K562 (cell line): ENCODE data around the gene AGPAT4. TPM values are rescaled to one million over a fixed set of nuclear protein-coding genes. Genes with fewer than 3 reads are reported as not detected.

Experiments
- ATAC-seq: fragments of 200-7000 bp; cut with Tn5 transposase; 3 replicates; pipeline ENCODE4 v1.9.1; 2020; ENCODE audit warnings: moderate library complexity
- BruUV-seq: library from RNA; stranded (reverse); fragments of 400-500 nt; replicated peaks from 2 replicates; lab custom pipeline; 2021; lab: Mats Ljungman, UMichigan
- CTCF ChIA-PET: fragments of 300-600 bp; formaldehyde crosslinking; extraction: SDS; loops from one replicate; lab custom pipeline; 2021; ENCODE audit warnings: low intra/inter-chr PET ratio; lab: Yijun Ruan, JAX
- POLR2A ChIA-PET: fragments of 300-600, 350-650 bp; sonication (Branson Sonifier 250); formaldehyde crosslinking; extraction: SDS; loops from one replicate; lab custom pipeline; 2021; ENCODE audit warnings: antibody characterized with exemption, inconsistent platforms; lab: Yijun Ruan, JAX
- DNase-seq, 4 experiments: peaks; one replicate each; pipeline versions ENCODE4 v3.0.0 to v3.0.0-alpha.2; 2011 to 2018; ENCODE audit warnings: low spot score in 3 of 4, mixed read lengths in 3 of 4; ENCODE audit errors: extremely low read depth in 1 of 4
- FAIRE-seq: peaks from 2 replicates; lab custom pipeline; 2011; peaks lifted over from hg19 to GRCh38; lab: Jason Lieb, UNC
- H2AFZ ChIP-seq: 2 replicates; pipeline ENCODE4 v1.6.0; 2011; ENCODE audit warnings: low read depth, low read length, control low read depth, inconsistent platforms
- H3K27ac ChIP-seq: fragments of 200-600 bp; 3 replicates; pipeline ENCODE4 v1.8.0; 2011; ENCODE audit warnings: low read depth, mild to moderate bottlenecking, control low read depth, inconsistent platforms, low read length, moderate library complexity, mixed read lengths; ENCODE audit errors: extremely low read depth
- H3K27me3 ChIP-seq, 2 experiments: fragments of 300-600 bp in 1 of 2; 2 replicates in 1 of 2; 3 replicates in 1 of 2; pipeline versions ENCODE4 v1.6.0 to v1.8.0; 2011; ENCODE audit warnings: inconsistent platforms in 2 of 2, low read length in 2 of 2, mild to moderate bottlenecking in 1 of 2, mixed read lengths in 1 of 2, moderate library complexity in 1 of 2; ENCODE audit not compliant: control insufficient read depth in 2 of 2, insufficient read depth in 2 of 2
- H3K36me3 ChIP-seq: fragments of 300-600 bp; 3 replicates; pipeline ENCODE4 v1.8.0; 2011; ENCODE audit warnings: mild to moderate bottlenecking, low read length, inconsistent platforms; ENCODE audit not compliant: control insufficient read depth, insufficient read depth
- H3K4me1 ChIP-seq, 2 experiments: fragments of 200-600 bp in 1 of 2; replicated peaks in 1 of 2; 2 replicates in 1 of 2; 3 replicates in 1 of 2; pipeline versions ENCODE4 v1.5.1 to v1.8.0; 2011; ENCODE audit warnings: inconsistent platforms in 2 of 2, low read length in 2 of 2, mild to moderate bottlenecking in 1 of 2, mixed read lengths in 1 of 2, moderate library complexity in 1 of 2; ENCODE audit not compliant: control insufficient read depth in 2 of 2, insufficient read depth in 2 of 2
- H3K4me2 ChIP-seq: 2 replicates; pipeline ENCODE4 v1.6.1; 2011; ENCODE audit warnings: low read length, control low read depth, inconsistent platforms, mixed read lengths; ENCODE audit not compliant: insufficient read depth
- H3K4me3 ChIP-seq: fragments of 200-600 bp; sonication (generic), shearing (Covaris generic); 2 replicates; pipeline ENCODE4 v1.5.1; 2016; ENCODE audit warnings: control low read depth, inconsistent platforms
- H3K79me2 ChIP-seq: fragments of 200-600 bp; 3 replicates; pipeline ENCODE4 v1.8.0; 2011; ENCODE audit warnings: low read length, inconsistent platforms; ENCODE audit not compliant: control insufficient read depth, insufficient read depth
- H3K9ac ChIP-seq, 2 experiments: 2 replicates each; pipeline versions ENCODE4 v1.6.0 to v1.6.1; 2011; ENCODE audit warnings: low read depth in 2 of 2, low read length in 2 of 2, control low read depth in 1 of 2, inconsistent platforms in 1 of 2, mild to moderate bottlenecking in 1 of 2, mixed read lengths in 1 of 2; ENCODE audit not compliant: insufficient read depth in 1 of 2
- H3K9me1 ChIP-seq: one replicate; pipeline ENCODE4 v1.6.0; 2011; ENCODE audit warnings: inconsistent platforms, mild to moderate bottlenecking, low read length, moderate library complexity; ENCODE audit not compliant: control insufficient read depth, insufficient read depth
- H3K9me3 ChIP-seq: replicated peaks from 2 replicates; pipeline ENCODE4 v1.5.1; 2011; ENCODE audit warnings: low read depth, low read length, inconsistent platforms; ENCODE audit not compliant: control insufficient read depth, insufficient read depth
- H4K20me1 ChIP-seq: replicated peaks from 2 replicates; pipeline ENCODE4 v1.6.1; 2011; ENCODE audit warnings: low read length, inconsistent platforms, mixed read lengths; ENCODE audit not compliant: control insufficient read depth, insufficient read depth
- CTBP1 ChIP-seq: fragments of 450-650 bp; IDR thresholded peaks from 2 replicates; pipeline ENCODE4 v1.6.1; 2016; ENCODE audit warnings: borderline replicate concordance
- EGR1 ChIP-seq: fragments of 450-650 bp; conservative IDR thresholded peaks from 2 replicates; pipeline ENCODE4 v1.6.1; 2017; ENCODE audit warnings: mild to moderate bottlenecking
- GATA2 ChIP-seq: sonication (generic); formaldehyde crosslinking; IDR thresholded peaks from 2 replicates; pipeline ENCODE4 v1.4.0; 2020; ENCODE audit warnings: mild to moderate bottlenecking, missing genetic modification reagents
- HDAC2 ChIP-seq: fragments of 450-650 bp; IDR thresholded peaks from 2 replicates; pipeline ENCODE4 v1.6.1; 2016; ENCODE audit warnings: mild to moderate bottlenecking
- KDM1A ChIP-seq, 2 experiments: fragments of 450-650 bp; IDR thresholded peaks; 2 replicates each; pipeline ENCODE4 v1.6.1; 2016; ENCODE audit warnings: mild to moderate bottlenecking in 2 of 2
- RCOR1 ChIP-seq, 2 experiments: IDR thresholded peaks; 2 replicates each; pipeline ENCODE4 v1.6.1; 2012; ENCODE audit warnings: low read depth in 2 of 2, low read length in 2 of 2, borderline replicate concordance in 1 of 2, improper control_type of control experiment in 1 of 2
- SETDB1 ChIP-seq: IDR thresholded peaks from one replicate; pipeline ENCODE4 v1.6.1; 2012; ENCODE audit warnings: low read length, control low read depth, inconsistent platforms
- ZEB2 ChIP-seq: fragments of 450-650 bp; IDR thresholded peaks from 2 replicates; pipeline ENCODE4 v1.6.1; 2016
- ZNF232 ChIP-seq: sonication (generic); formaldehyde crosslinking; IDR thresholded peaks from 2 replicates; pipeline ENCODE4 v1.8.0; 2022; ENCODE audit warnings: mild to moderate bottlenecking, missing genetic modification reagents
- WGBS: fragments of 100-300 bp; shearing (Covaris generic); methylation state at CpG from one replicate; pipeline ENCODE4 v1.1.6; 2016; ENCODE audit warnings: low coverage, mixed read lengths; ENCODE audit not compliant: insufficient coverage; ENCODE audit errors: missing lambda C conversion rate; 5-methylcytosine and 5-hydroxymethylcytosine counted together
- in situ Hi-C: fragments of 300-500 bp; cut with MboI; formaldehyde crosslinking; loops from 4 replicates; pipeline ENCODE4 v1.15.0; 2018; ENCODE audit warnings: inconsistent platforms, mixed read lengths
- intact Hi-C: fragments of 100-400 bp; cut with micrococcal nuclease; formaldehyde crosslinking; loops from 2 replicates; pipeline ENCODE4 v1.14.2; 2022
- polyA plus RNA-seq, 8 experiments: library from polyadenylated mRNA; depleted of rRNA in 4 of 8; stranded (reverse) in 5 of 8; unstranded in 3 of 8; fragments of >200 nt; fragmentation: Nextera tagmentation in 2 of 8; fragmentation: Illumina TruSeq in 1 of 8; extraction: Ambion mirVana in 2 of 8; extraction: Trizol in 1 of 8; gene quantifications; 2 replicates each; pipeline versions ENCODE4 v1.2.1 to v1.2.3, GENCODE V29; 2011 to 2014; ENCODE audit warnings: inconsistent platforms in 1 of 8, missing spikeins in 1 of 8
- total RNA-seq, 7 experiments: library from RNA; depleted of rRNA in 6 of 7; stranded (reverse); fragments of >200 nt in 6 of 7; fragmentation: Illumina TruSeq in 2 of 7; extraction: Trizol in 2 of 7; gene quantifications; 2 replicates each; pipeline versions ENCODE4 v1.2.1 to v1.2.3, GENCODE V29; 2011 to 2021; ENCODE audit warnings: low replicate concordance in 1 of 7

The AGPAT4 gene
- total and polyA plus RNA-seq, 9 of the 15 experiments (the other 6 are each of a cell fraction or from before 2014, with no cell fraction given) = 2.2 to 15.0 (median 5.7) TPM

GRCh38 chr6:161238500-161238899 is 35.4 kb downstream of the AGPAT4 start:
- Histone ChIP-seq H3K9me3 (no peaks in the 10 kb centered on the region), H3K4me2 (no peak overlapping the region), H3K4me3 (no peak overlapping the region), H3K79me2 (no peaks in the 10 kb centered on the region), H3K36me3 (no peaks in the 10 kb centered on the region; the same call in 2 of the 3 replicates), H3K9me1 (no peaks in the 10 kb centered on the region), H3K27ac (no peak overlapping the region), H3K27me3 (no peaks in the 10 kb centered on the region), H3K4me1 (peaks cover 3 to 6% of the 10 kb centered on the region in 2 experiments; a peak in 4 of 5 replicates), H4K20me1 (no peaks in the 10 kb centered on the region), H2AFZ (no peak overlapping the region), H3K9ac (no peak overlapping the region)
- in situ Hi-C loops = no loop called here
- peak in 1 of 4 experiments; percentile 53 for DNase-seq
- ChIA-PET CTCF (no interaction called here), POLR2A (interaction anchor here (0.6 to 8.0 kb wide), 2 partner anchors 11 to 231 kb away, joined by 3 to 45 read pairs; no protein-coding TSS in a partner anchor)
- BruUV-seq = no TSS peak
- TF ChIP-seq GATA2 (CRISPR knock-in tag) (0 out of 2 replicates have a peak, but pooled peaks have one; percentile 13), RCOR1 (IDR thresholded peaks at IDR 0.05; ENCODE audit: borderline replicate concordance in 1 of 2, low read depth in 2 of 2, low read length in 2 of 2) (peak in 1 of 2 experiments; percentile 34; a peak in 1 of 4 replicates), HDAC2 (0 out of 2 replicates have a peak, but pooled peaks have one; percentile 50), CTBP1 (peak; percentile 72), ZEB2 (peak; percentile 53; the same call in 1 of the 2 replicates), KDM1A (IDR thresholded peaks at IDR 0.05) (peak; percentile 62 to 66; a peak in 2 of 4 replicates), SETDB1 (no peak), ZNF232 (CRISPR knock-in tag) (no peak), EGR1 (peak; percentile 64)
- ATAC-seq = no peak
- 22% methylated on average over 5 of the region's 5 CpGs for whole genome bisulfite sequencing
- intact Hi-C loops = no loop called here
- no peak for FAIRE-seq
